ENCODE data around the gene TOX4.
"Not testable (repeated sequence)": the region's sequence is repeated elsewhere in the genome, so short reads cannot be mapped to it uniquely, and the experiment has no call there.

TOX4 gene

GRCh38 chr14:21535545-21536417, 58.8 kb downstream of the TOX4 start:
- no peak for DNase-seq

GRCh38 chr14:21536418-21537089, 59.6 kb downstream of the TOX4 start:
- DNase-seq = peak in 1 of 2 experiments; percentile 35

- no peak for DNase-seq
These were observed 60.1 kb downstream of the TOX4 start for GRCh38 chr14:21537090-21537424.

GRCh38 chr14:21539189-21539940, 62.4 kb downstream of the TOX4 start:
- DNase-seq = no peak

GRCh38 chr14:21541413-21542074, 64.5 kb downstream of the TOX4 start:
- DNase-seq = no peak

- DNase-seq = peak in 1 of 2 experiments; percentile 40
These were observed 66.5 kb downstream of the TOX4 start for GRCh38 chr14:21543521-21543960.

GRCh38 chr14:21543963-21544362, 67.0 kb downstream of the TOX4 start:
- no peak for DNase-seq

- not testable (repeated sequence) for DNase-seq
These were observed 67.6 kb downstream of the TOX4 start for GRCh38 chr14:21544588-21544987.
